ENCODE measurements around the gene NCOA4.

DNA sequence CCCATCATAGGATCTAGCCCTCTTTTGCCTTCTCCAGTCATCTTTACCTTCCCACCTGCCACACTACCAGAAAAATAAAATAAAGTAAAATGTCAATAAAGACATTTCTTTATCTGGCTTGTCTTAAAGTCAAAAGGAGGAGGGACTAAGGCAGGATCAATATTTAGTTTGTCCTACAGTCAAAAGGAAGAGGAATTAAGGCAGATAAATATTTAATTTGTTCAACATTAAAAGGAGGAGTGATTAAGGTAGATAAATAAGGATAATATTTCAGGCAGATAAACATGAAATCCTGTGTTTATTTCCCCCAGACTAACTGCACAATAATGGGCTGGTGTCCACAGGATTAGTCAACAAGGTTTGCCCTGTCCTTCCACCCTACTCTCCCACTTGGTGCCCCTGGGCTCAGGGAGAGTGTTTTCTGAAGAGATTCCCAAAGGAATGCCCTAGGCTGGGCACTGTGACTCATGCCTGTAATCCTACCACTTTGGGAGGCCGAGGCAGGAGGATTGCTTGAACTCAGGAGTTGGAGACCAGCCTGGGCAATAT lies 33.9 kb upstream of the NCOA4 start:
- no peak for TF ChIP-seq CTCF (tag by site-specific recombination; IDR thresholded peaks at IDR 0.05)
- no peak for TF ChIP-seq ZXDB (tag by site-specific recombination; IDR thresholded peaks at IDR 0.05)
- TF ChIP-seq, protein P1, sequence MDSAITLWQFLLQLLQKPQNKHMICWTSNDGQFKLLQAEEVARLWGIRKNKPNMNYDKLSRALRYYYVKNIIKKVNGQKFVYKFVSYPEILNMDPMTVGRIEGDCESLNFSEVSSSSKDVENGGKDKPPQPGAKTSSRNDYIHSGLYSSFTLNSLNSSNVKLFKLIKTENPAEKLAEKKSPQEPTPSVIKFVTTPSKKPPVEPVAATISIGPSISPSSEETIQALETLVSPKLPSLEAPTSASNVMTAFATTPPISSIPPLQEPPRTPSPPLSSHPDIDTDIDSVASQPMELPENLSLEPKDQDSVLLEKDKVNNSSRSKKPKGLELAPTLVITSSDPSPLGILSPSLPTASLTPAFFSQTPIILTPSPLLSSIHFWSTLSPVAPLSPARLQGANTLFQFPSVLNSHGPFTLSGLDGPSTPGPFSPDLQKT (IDR thresholded peaks at IDR 0.05; ENCODE audit: borderline replicate concordance, low read depth, low read length) = no peak
- no peak for TF ChIP-seq ZBTB10 (tag by site-specific recombination; IDR thresholded peaks at IDR 0.05)
- no peak for TF ChIP-seq PBX3 (CRISPR knock-in tag; IDR thresholded peaks at IDR 0.05)
- no peak for TF ChIP-seq ZNF19 (tag by site-specific recombination; IDR thresholded peaks at IDR 0.05; ENCODE audit: low read depth)
- TF ChIP-seq ZNF747 (tag by site-specific recombination; IDR thresholded peaks at IDR 0.05) = no peak
- no peak for TF ChIP-seq SP2 (tag by site-specific recombination; IDR thresholded peaks at IDR 0.05)
- TF ChIP-seq REST (tag by site-specific recombination; IDR thresholded peaks at IDR 0.05) = no peak
- TF ChIP-seq ZNF692 (tag by site-specific recombination; IDR thresholded peaks at IDR 0.05) = no peak
- no peak for TF ChIP-seq ZNF394 (tag by site-specific recombination; IDR thresholded peaks at IDR 0.05; ENCODE audit: borderline replicate concordance)
- TF ChIP-seq ZNF274 (IDR thresholded peaks at IDR 0.05; ENCODE audit: low read length) = no peak
- TF ChIP-seq ZNF274 (tag by site-specific recombination; IDR thresholded peaks at IDR 0.05; ENCODE audit: borderline replicate concordance) = no peak
- no peak for TF ChIP-seq ZNF239 (tag by site-specific recombination; IDR thresholded peaks at IDR 0.05)
